Neural progenitor cell (in vitro differentiated cells): Measurements from ENCODE around the gene LAMB4.

ENCODE experiments used
- CTCF ChIP-seq: fragments of 200-600 bp; sonication (generic); IDR thresholded peaks from 2 replicates; pipeline ENCODE4 v1.5.1; 2017; ENCODE audit warnings: antibody characterized with exemption, mild to moderate bottlenecking
- EZH2 ChIP-seq: fragments of 200-600 bp; sonication (generic); IDR thresholded peaks from 2 replicates; pipeline ENCODE4 v1.6.1; 2017; ENCODE audit warnings: antibody characterized with exemption, mild to moderate bottlenecking, moderate library complexity
- EZH2phosphoT487 ChIP-seq: fragments of 200-600 bp; sonication (generic); IDR thresholded peaks from 2 replicates; pipeline ENCODE4 v1.6.1; 2017; ENCODE audit warnings: antibody characterized with exemption

- no peak for TF ChIP-seq CTCF
- no peak for TF ChIP-seq EZH2phosphoT487
- no peak for TF ChIP-seq EZH2
Measured at GRCh38 chr7:108135446-108136190, 5.5 kb upstream of the LAMB4 start.
